ENCODE data around the gene SLC35F2. TPM values are rescaled to one million over a fixed set of nuclear protein-coding genes. Genes with fewer than 3 reads are reported as not detected.

The SLC35F2 gene
- total RNA-seq, 1 donor from 2014 or later, result 3.8 TPM

DNA sequence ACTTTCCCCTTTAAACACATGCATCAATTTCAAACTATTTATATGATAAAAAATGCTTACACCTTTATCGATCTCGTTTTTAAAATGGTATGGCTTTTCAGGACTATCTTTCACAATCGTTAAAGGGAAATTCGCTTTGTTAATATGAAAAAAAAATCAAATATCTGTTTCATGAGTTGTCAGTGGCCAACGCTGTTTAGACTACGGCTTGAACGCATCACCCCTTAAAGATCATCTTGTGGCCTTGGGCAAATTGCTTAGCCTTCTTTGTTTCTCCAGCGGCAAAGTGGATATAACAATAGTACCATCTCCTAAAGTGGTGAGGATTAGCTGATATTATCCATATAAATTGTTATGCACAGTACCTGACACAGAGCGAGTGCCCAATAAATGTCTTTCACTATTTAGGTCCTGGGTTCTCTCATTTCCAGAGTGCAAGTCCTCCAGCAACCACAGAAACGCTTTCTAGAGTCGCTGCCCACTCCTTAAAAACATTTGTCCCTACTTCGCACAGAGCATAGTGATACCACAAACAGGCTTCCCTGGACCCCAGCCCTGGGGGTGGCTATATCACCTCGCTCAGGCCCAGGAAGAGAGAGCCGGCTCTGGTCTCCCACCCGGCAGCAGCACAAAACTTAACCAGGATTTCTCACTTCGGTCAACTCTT, 904 bp downstream of the SLC35F2 start:
- H3K36me3 Mint-ChIP-seq (ENCODE audit: unreplicated experiment), result no peaks in the 10 kb centered on the region
- peak overlapping the region; percentile 57 for H3K27ac Mint-ChIP-seq (ENCODE audit: unreplicated experiment)
- H3K9me3 Mint-ChIP-seq (ENCODE audit: unreplicated experiment), result no peaks in the 10 kb centered on the region
- TF ChIP-seq, protein P1, sequence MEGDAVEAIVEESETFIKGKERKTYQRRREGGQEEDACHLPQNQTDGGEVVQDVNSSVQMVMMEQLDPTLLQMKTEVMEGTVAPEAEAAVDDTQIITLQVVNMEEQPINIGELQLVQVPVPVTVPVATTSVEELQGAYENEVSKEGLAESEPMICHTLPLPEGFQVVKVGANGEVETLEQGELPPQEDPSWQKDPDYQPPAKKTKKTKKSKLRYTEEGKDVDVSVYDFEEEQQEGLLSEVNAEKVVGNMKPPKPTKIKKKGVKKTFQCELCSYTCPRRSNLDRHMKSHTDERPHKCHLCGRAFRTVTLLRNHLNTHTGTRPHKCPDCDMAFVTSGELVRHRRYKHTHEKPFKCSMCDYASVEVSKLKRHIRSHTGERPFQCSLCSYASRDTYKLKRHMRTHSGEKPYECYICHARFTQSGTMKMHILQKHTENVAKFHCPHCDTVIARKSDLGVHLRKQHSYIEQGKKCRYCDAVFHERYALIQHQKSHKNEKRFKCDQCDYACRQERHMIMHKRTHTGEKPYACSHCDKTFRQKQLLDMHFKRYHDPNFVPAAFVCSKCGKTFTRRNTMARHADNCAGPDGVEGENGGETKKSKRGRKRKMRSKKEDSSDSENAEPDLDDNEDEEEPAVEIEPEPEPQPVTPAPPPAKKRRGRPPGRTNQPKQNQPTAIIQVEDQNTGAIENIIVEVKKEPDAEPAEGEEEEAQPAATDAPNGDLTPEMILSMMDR (IDR thresholded peaks at IDR 0.05), result no peak
- DNase-seq (ENCODE audit: extremely low spot score, unreplicated experiment), result no peak
- peaks cover 21% of the 10 kb centered on the region for H3K4me1 Mint-ChIP-seq (ENCODE audit: unreplicated experiment)
- peak overlapping the region; percentile 89 for H3K4me3 Mint-ChIP-seq (ENCODE audit: unreplicated experiment)
- peaks cover 6% of the 10 kb centered on the region for H3K27me3 Mint-ChIP-seq (ENCODE audit: unreplicated experiment)

- H3K4me3 Mint-ChIP-seq (ENCODE audit: unreplicated experiment), result no peak overlapping the region
- TF ChIP-seq, protein P1 (IDR thresholded peaks at IDR 0.05), result no peak
- H3K36me3 Mint-ChIP-seq (ENCODE audit: unreplicated experiment), result no peaks in the 10 kb centered on the region
- peaks cover 21% of the 10 kb centered on the region for H3K4me1 Mint-ChIP-seq (ENCODE audit: unreplicated experiment)
- peaks cover 4% of the 10 kb centered on the region for H3K27me3 Mint-ChIP-seq (ENCODE audit: unreplicated experiment)
- no peak for DNase-seq (ENCODE audit: extremely low spot score, unreplicated experiment)
- H3K9me3 Mint-ChIP-seq (ENCODE audit: unreplicated experiment), result no peaks in the 10 kb centered on the region
- no peak overlapping the region for H3K27ac Mint-ChIP-seq (ENCODE audit: unreplicated experiment)
These were observed 1.5 kb downstream of the SLC35F2 start for GRCh38 chr11:107856981-107857517.

DNA sequence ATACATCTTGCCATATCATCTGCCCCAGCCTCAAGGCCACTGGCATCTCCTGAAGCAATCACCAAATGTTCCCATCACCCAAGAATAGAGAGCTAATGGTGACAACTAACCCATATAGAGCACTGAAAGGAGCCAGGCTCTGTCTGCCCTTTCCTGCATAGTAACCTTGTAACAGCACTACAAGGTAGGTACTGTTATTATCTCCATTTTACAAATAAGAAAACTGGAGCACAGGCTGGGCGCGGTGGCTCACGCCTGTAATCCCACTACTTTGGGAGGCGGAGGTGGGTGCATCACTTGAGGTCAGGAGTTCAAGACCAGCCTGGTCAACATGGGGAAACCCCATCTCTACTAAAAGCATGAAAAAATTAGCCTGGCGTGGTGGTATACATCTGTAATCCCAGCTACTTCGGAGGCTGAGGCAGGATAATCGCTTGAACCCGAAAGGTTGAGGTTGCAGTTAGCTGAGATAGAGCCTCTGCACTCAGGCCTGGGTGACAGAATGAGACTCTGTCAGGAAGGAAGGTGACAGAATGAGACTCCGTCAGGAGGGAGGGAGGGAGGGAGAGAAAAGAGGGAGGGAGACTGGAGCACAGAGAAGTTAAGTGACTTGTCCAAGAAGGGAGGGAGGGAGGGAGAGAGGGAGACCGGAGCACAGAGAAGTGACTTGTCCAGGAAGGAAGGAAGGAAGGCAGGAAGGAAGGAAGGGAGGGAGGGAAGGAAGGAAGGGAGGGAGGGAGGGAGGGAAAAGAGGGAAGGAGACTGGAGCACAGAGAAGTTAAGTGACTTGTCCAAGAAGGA, 2.2 kb downstream of the SLC35F2 start:
- TF ChIP-seq, protein P1 (IDR thresholded peaks at IDR 0.05), result no peak
- no peak for DNase-seq (ENCODE audit: extremely low spot score, unreplicated experiment)
- no peak overlapping the region for H3K4me3 Mint-ChIP-seq (ENCODE audit: unreplicated experiment)
- H3K4me1 Mint-ChIP-seq (ENCODE audit: unreplicated experiment), result peaks cover 23% of the 10 kb centered on the region
- no peaks in the 10 kb centered on the region for H3K9me3 Mint-ChIP-seq (ENCODE audit: unreplicated experiment)
- no peak overlapping the region for H3K27ac Mint-ChIP-seq (ENCODE audit: unreplicated experiment)
- H3K36me3 Mint-ChIP-seq (ENCODE audit: unreplicated experiment), result no peaks in the 10 kb centered on the region
- peaks cover 4% of the 10 kb centered on the region for H3K27me3 Mint-ChIP-seq (ENCODE audit: unreplicated experiment)

DNA sequence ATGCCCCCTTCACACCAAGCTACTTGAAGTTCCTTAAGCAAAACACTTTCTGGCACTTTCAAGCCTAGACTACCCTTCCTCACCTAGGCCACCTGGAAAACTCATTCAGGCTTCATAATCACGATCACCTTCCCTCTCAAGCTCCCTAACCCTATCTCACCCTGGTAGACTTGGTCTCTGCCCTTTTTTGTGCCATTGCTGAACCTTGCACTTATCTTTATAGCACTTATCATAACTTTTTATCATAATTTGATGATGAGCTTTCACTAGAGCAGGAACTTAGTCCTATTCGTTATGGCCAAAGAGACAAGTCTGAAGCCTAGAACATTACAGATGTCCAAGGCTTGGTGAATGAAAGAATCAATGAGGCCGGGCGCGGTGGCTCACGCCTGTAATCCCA, 5.5 kb downstream of the SLC35F2 start:
- Mint-ChIP-seq H3K4me1 (ENCODE audit: unreplicated experiment) (peaks cover 9% of the 10 kb centered on the region), H3K9me3 (ENCODE audit: unreplicated experiment) (no peaks in the 10 kb centered on the region), H3K27ac (ENCODE audit: unreplicated experiment) (no peak overlapping the region), H3K27me3 (ENCODE audit: unreplicated experiment) (no peaks in the 10 kb centered on the region), H3K36me3 (ENCODE audit: unreplicated experiment) (no peaks in the 10 kb centered on the region), H3K4me3 (ENCODE audit: unreplicated experiment) (no peak overlapping the region)
- TF ChIP-seq, protein P1 (IDR thresholded peaks at IDR 0.05), result no peak
- DNase-seq (ENCODE audit: extremely low spot score, unreplicated experiment), result no peak

DNA sequence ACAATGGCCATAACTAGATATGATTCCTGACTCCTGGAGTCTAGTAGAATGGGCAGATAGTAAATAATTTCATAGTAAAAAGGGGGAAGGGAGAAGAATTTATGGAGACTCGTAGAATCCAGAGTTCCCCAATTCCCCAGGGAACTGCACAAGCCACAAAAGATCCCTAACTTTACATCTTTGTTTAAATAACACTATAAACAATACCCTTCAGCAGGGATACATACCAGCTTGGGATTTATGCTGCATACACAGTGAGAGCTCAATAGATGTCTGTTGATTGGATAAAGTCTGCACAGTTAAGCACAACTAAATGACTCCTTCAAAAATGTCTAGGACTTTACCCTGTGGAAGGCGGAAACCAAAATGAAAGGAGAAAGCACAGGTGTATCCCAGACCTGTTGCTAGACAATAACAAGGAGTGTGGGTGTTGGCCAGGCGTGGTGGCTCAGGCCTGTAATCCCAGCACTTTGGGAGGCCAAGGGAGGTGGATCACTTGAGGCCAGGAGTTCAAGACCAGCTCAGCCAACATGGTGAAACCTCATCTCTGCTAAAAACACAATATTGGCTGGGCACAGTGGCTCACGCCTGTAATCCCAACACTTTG, 6.8 kb downstream of the SLC35F2 start:
- no peaks in the 10 kb centered on the region for H3K27me3 Mint-ChIP-seq (ENCODE audit: unreplicated experiment)
- H3K4me3 Mint-ChIP-seq (ENCODE audit: unreplicated experiment), result no peak overlapping the region
- peaks cover 2% of the 10 kb centered on the region for H3K4me1 Mint-ChIP-seq (ENCODE audit: unreplicated experiment)
- no peak overlapping the region for H3K27ac Mint-ChIP-seq (ENCODE audit: unreplicated experiment)
- TF ChIP-seq, protein P1 (IDR thresholded peaks at IDR 0.05), result no peak
- no peaks in the 10 kb centered on the region for H3K36me3 Mint-ChIP-seq (ENCODE audit: unreplicated experiment)
- no peak for DNase-seq (ENCODE audit: extremely low spot score, unreplicated experiment)
- H3K9me3 Mint-ChIP-seq (ENCODE audit: unreplicated experiment), result no peaks in the 10 kb centered on the region
